RPMI7951 (cell line): ENCODE data around the gene IL17B. TPM values are rescaled to one million over a fixed set of nuclear protein-coding genes. Genes with fewer than 3 reads are reported as not detected.

Experiments used
- total RNA-seq: library from RNA; depleted of rRNA; stranded (reverse); fragments of >200 nt; shearing (Covaris generic); gene quantifications from 2 replicates; pipeline ENCODE4 v1.2.3, GENCODE V29; 2014; rRNA removed

IL17B gene
- total RNA-seq, 1 experiment from 2014 or later: not detected

Other genes with a start within 250 kb of the IL17B start
- gene ABLIM3, start 237.8 kb downstream of the IL17B start, total RNA-seq: 19.1 and 25.1 TPM in 2 replicates
- gene AFAP1L1, start 107.4 kb downstream of the IL17B start, total RNA-seq: 14.3 and 14.8 TPM in 2 replicates
- 19.4 and 21.1 TPM in 2 replicates for gene GRPEL2, start 33.8 kb downstream of the IL17B start, total RNA-seq
- 3.4 and 6.2 TPM in 2 replicates for gene PCYOX1L, start 21.2 kb downstream of the IL17B start, total RNA-seq
- gene CSNK1A1, start 172.1 kb upstream of the IL17B start, total RNA-seq: 209 and 245 TPM in 2 replicates
- 0.24 and 0.29 TPM in 2 replicates for gene ARHGEF37, start 202.2 kb upstream of the IL17B start, total RNA-seq